Small intestine (tissue), 7 donors: ENCODE results near the gene TELO2. TPM values are rescaled to one million over a fixed set of nuclear protein-coding genes. Genes with fewer than 3 reads are reported as not detected.

Source experiments
- DNase-seq, 2 donors: peaks; one replicate each; pipeline versions ENCODE4 v3.0.0 to v3.0.0-alpha.2; 2013
- FAIRE-seq: peaks from 2 replicates; lab custom pipeline; 2012; peaks lifted over from hg19 to GRCh38; lab: Jason Lieb, UNC
- H3K27ac ChIP-seq, 3 donors: one replicate each; pipeline ENCODE4 v1.5.1; 2013; ENCODE audit warnings: low read length in 2 of 3, mild to moderate bottlenecking in 2 of 3, control low read depth in 1 of 3, inconsistent platforms in 1 of 3, low read depth in 1 of 3, moderate library complexity in 1 of 3
- H3K27me3 ChIP-seq, 3 donors: one replicate each; pipeline ENCODE4 v1.6.1; 2013; ENCODE audit warnings: low read length in 3 of 3, inconsistent platforms in 1 of 3; ENCODE audit not compliant: control insufficient read depth in 3 of 3, insufficient read depth in 3 of 3
- H3K36me3 ChIP-seq, 3 donors: one replicate each; pipeline ENCODE4 v1.6.1; 2013; ENCODE audit warnings: low read length in 3 of 3, inconsistent platforms in 1 of 3, low read depth in 1 of 3, mild to moderate bottlenecking in 1 of 3, moderate library complexity in 1 of 3; ENCODE audit not compliant: control insufficient read depth in 3 of 3, insufficient read depth in 2 of 3
- H3K4me1 ChIP-seq, 3 donors: one replicate each; pipeline ENCODE4 v1.6.1; 2013; ENCODE audit warnings: low read length in 2 of 3, inconsistent platforms in 1 of 3, low read depth in 1 of 3, mild to moderate bottlenecking in 1 of 3, moderate library complexity in 1 of 3; ENCODE audit not compliant: control insufficient read depth in 3 of 3, insufficient read depth in 2 of 3
- H3K4me3 ChIP-seq, 3 donors: one replicate each; pipeline ENCODE4 v1.5.1; 2013; ENCODE audit warnings: low read length in 3 of 3, control low read depth in 1 of 3, inconsistent platforms in 1 of 3, low read depth in 1 of 3, mild to moderate bottlenecking in 1 of 3, moderate library complexity in 1 of 3
- H3K9me3 ChIP-seq, 2 donors: one replicate each; pipeline ENCODE4 v1.6.1; 2013; ENCODE audit warnings: low read depth in 1 of 2, low read length in 1 of 2; ENCODE audit not compliant: control insufficient read depth in 2 of 2, insufficient read depth in 1 of 2
- WGBS, 3 donors: extraction: QIAGEN DNeasy Blood & Tissue Kit; methylation state at CpG; one replicate each; pipeline ENCODE4 v1.1.7; 2013; 5-methylcytosine and 5-hydroxymethylcytosine counted together
- polyA plus RNA-seq, 4 donors: library from polyadenylated mRNA; stranded (reverse) in 3 of 4; unstranded in 1 of 4; fragments of 200-250 nt in 3 of 4; fragments of 120-200 nt in 1 of 4; gene quantifications; one replicate each; pipeline versions ENCODE4 v1.2.1 to v1.2.3, GENCODE V29; 2013
- donor health status: healthy with polysubstance abuse.
- donor health status: control.
- donor health status: control.
- donor health status: Bipolar disorder and iron deficiency.
- donor health status: healthy.

The TELO2 gene
- polyA plus RNA-seq, 4 donors: 41.3 to 50.3 (median 44.7) TPM

DNA sequence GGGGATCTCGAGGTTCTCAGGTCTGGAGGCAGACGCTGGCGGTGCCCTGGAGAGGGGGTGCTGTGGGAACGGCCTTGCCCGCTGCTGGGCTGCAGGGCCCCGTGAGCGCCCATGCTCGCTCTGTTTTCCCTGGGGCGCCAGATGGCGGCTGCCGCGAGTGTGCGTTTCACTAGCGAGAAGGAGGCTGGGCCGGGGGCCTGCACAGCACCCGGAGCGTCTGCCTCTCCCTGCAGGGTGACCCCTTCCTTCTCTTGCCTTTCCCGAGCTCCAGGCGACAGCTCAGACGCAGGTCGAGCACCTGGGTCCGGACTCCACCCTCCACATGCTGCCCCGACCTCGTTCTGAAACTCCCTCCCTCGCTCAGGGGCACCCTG is 2.7 kb downstream of the TELO2 start:
- FAIRE-seq (no peak), DNase-seq (no peak)
- 91 to 95% (median 92%) methylated on average over 25 of the region's 25 CpGs for WGBS, 3 donors
- Histone ChIP-seq H3K27ac (no peak overlapping the region), H3K27me3 (no peaks in the 10 kb centered on the region), H3K36me3 (peaks cover 2 to 66% (median 6%) of the 10 kb centered on the region in 3 donors), H3K4me3 (no peak overlapping the region), H3K9me3 (no peaks in the 10 kb centered on the region), H3K4me1 (peaks cover 0 to 19% (median 0%) of the 10 kb centered on the region in 3 donors)

DNA sequence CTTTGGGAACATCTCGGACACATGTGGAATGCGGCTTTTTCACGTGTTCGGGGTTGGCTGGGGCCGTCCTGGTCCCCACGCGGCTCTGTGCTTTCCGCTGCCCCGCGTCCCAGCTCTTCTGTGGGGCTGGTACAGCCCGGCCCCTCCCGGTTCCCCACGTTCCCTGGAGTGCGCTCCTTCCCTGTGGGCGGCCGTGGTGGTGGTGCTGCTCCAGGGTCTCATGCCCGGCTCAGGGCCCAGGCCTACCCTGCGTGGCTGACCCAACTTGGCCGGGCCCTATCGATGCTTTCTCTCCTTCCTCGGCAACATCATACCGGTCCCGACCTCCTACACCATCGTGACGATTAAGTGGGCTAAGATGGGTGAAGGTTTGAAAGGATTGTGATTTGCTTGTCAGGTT is 3.3 kb downstream of the TELO2 start:
- FAIRE-seq (no peak), DNase-seq (no peak)
- Histone ChIP-seq H3K36me3 (peaks cover 2 to 72% (median 8%) of the 10 kb centered on the region in 3 donors), H3K9me3 (no peaks in the 10 kb centered on the region), H3K27me3 (no peaks in the 10 kb centered on the region), H3K4me3 (no peak overlapping the region), H3K27ac (no peak overlapping the region), H3K4me1 (peaks cover 0 to 19% (median 0%) of the 10 kb centered on the region in 3 donors)
- WGBS, 3 donors: 94 to 96% (median 95%) methylated on average over 24 to 25 of the region's 25 CpGs

DNA sequence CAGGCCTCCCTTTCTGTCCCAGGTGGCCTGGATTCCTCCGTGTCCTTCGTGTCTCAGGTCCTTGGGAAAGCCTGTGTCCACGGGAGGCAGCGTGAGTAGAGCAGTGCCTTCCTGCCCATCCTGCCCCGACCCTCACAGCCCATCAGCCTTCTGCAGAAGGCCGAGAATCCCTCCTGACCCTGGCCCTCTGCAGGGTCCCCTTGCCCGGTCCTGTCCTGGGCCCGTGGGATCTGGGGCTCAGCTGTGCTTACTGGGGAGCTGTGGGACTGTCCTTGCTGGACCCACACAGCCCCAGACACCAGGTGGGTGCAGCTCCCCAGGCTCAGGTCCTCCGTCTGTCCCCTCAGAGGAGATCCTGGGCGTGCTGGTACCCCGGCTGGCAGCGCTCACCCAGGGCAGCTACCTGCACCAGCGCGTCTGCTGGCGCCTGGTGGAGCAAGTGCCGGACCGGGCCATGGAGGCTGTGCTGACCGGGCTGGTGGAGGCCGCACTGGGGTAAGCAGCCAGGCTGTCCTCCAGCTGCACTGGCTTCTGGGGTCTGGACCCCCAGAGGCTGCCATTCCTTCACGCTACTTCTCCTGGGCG is 3.9 kb downstream of the TELO2 start:
- H3K27ac ChIP-seq: no peak overlapping the region
- peaks cover 2 to 78% (median 11%) of the 10 kb centered on the region in 3 donors for H3K36me3 ChIP-seq
- no peaks in the 10 kb centered on the region for H3K9me3 ChIP-seq
- DNase-seq (no peak), FAIRE-seq (no peak)
- H3K4me1 ChIP-seq: peaks cover 0 to 18% (median 0%) of the 10 kb centered on the region in 3 donors
- no peaks in the 10 kb centered on the region for H3K27me3 ChIP-seq
- WGBS, 3 donors: 92 to 93% (median 93%) methylated on average over 20 to 21 of the region's 21 CpGs
- no peak overlapping the region for H3K4me3 ChIP-seq

- Histone ChIP-seq H3K36me3 (peaks cover 2 to 96% (median 11%) of the 10 kb centered on the region in 3 donors), H3K4me3 (no peak overlapping the region), H3K27me3 (no peaks in the 10 kb centered on the region), H3K9me3 (no peaks in the 10 kb centered on the region), H3K27ac (no peak overlapping the region), H3K4me1 (peaks cover 0 to 8% (median 0%) of the 10 kb centered on the region in 3 donors)
- no peak for FAIRE-seq
- 94 to 96% (median 94%) methylated on average over 33 to 35 of the region's 35 CpGs for WGBS, 3 donors
- DNase-seq: no peak
Observed at GRCh38 chr16:1498899-1499676, 5.9 kb downstream of the TELO2 start.

- FAIRE-seq (no peak), DNase-seq (no peak)
- no peak overlapping the region for H3K4me3 ChIP-seq
- no peaks in the 10 kb centered on the region for H3K9me3 ChIP-seq
- H3K27me3 ChIP-seq: no peaks in the 10 kb centered on the region
- H3K36me3 ChIP-seq: peaks cover 2 to 91% (median 11%) of the 10 kb centered on the region in 3 donors
- 96 to 97% (median 96%) methylated on average over 33 to 36 of the region's 36 CpGs for WGBS, 3 donors
- H3K4me1 ChIP-seq: peaks cover 0 to under 1% (median 0%) of the 10 kb centered on the region in 3 donors
- no peak overlapping the region for H3K27ac ChIP-seq
Observed at GRCh38 chr16:1499756-1500464, 6.8 kb downstream of the TELO2 start.

- Histone ChIP-seq H3K27me3 (no peaks in the 10 kb centered on the region), H3K36me3 (peaks cover 2 to 91% (median 11%) of the 10 kb centered on the region in 3 donors), H3K9me3 (no peaks in the 10 kb centered on the region), H3K4me3 (no peak overlapping the region), H3K4me1 (no peaks in the 10 kb centered on the region), H3K27ac (no peak overlapping the region)
- WGBS, 3 donors: 94 to 96% (median 96%) methylated on average over 40 to 44 of the region's 44 CpGs
- FAIRE-seq: no peak
- DNase-seq: no peak
Observed at GRCh38 chr16:1500465-1501150, 7.4 kb downstream of the TELO2 start.

DNA sequence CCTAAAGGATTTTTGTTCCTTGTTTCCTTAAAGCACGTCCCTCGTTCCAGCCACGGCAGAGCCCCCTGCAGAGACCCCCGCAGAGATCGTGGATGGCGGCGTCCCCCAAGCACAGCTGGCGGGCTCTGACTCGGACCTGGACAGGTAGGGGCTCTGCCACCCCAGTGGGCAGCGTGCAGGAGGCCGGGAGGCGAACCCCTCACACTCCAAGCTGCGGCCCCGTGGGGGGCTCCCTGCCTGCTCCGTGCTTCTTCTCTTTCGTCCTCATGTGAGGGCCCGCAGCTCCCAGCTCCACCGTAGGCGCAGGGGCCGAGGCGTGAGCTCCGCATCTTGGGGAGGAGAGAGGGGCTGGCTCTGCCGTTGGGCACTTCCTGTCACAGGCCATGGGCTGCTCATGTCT is 8.5 kb downstream of the TELO2 start:
- Histone ChIP-seq H3K9me3 (no peaks in the 10 kb centered on the region), H3K4me3 (no peak overlapping the region), H3K27me3 (no peaks in the 10 kb centered on the region), H3K4me1 (no peaks in the 10 kb centered on the region), H3K36me3 (peaks cover 2 to 91% (median 11%) of the 10 kb centered on the region in 3 donors), H3K27ac (no peak overlapping the region)
- DNase-seq (no peak), FAIRE-seq (no peak)
- 96 to 97% (median 97%) methylated on average over 16 to 23 of the region's 23 CpGs for WGBS, 3 donors
